H9 (cell line): Measurements from ENCODE around the gene HLA-A. TPM values are rescaled to one million over a fixed set of nuclear protein-coding genes. Genes with fewer than 3 reads are reported as not detected.

Experiments used
- DNase-seq: peaks from one replicate; pipeline ENCODE4 v3.0.0-alpha.2; 2017
- H2AFZ ChIP-seq: one replicate; pipeline ENCODE4 v1.6.1; 2013; ENCODE audit warnings: mild to moderate bottlenecking, low read length, control low read depth, moderate library complexity
- H2AK5ac ChIP-seq: 2 replicates; pipeline ENCODE4 v1.6.1; 2013; ENCODE audit warnings: low read length, control low read depth, mixed read lengths; ENCODE audit not compliant: insufficient read length
- H2BK120ac ChIP-seq: one replicate; pipeline ENCODE4 v1.6.1; 2013; ENCODE audit warnings: low read depth, mild to moderate bottlenecking, low read length, control low read depth, inconsistent platforms; ENCODE audit not compliant: poor library complexity, severe bottlenecking
- H2BK12ac ChIP-seq: 2 replicates; pipeline ENCODE4 v1.6.1; 2013; ENCODE audit warnings: low read length, control low read depth, mixed read lengths, low read depth; ENCODE audit not compliant: insufficient read length
- H2BK15ac ChIP-seq: 2 replicates; pipeline ENCODE4 v1.6.1; 2013; ENCODE audit warnings: low read depth, low read length, control low read depth
- H2BK20ac ChIP-seq: one replicate; pipeline ENCODE4 v1.6.1; 2013; ENCODE audit warnings: low read depth, mild to moderate bottlenecking, low read length, control low read depth, inconsistent platforms; ENCODE audit not compliant: poor library complexity, severe bottlenecking
- H2BK5ac ChIP-seq: 2 replicates; pipeline ENCODE4 v1.6.1; 2013; ENCODE audit warnings: low read length, control low read depth, mixed read lengths; ENCODE audit not compliant: insufficient read length
- H3K14ac ChIP-seq: 2 replicates; pipeline ENCODE4 v1.6.1; 2013; ENCODE audit warnings: low read length, control low read depth; ENCODE audit not compliant: insufficient read depth
- H3K18ac ChIP-seq: 2 replicates; pipeline ENCODE4 v1.6.1; 2013; ENCODE audit warnings: low read depth, mild to moderate bottlenecking, mixed read lengths, low read length, control low read depth; ENCODE audit not compliant: insufficient read length
- H3K23ac ChIP-seq: 2 replicates; pipeline ENCODE4 v1.6.1; 2013; ENCODE audit warnings: low read length, control low read depth, mixed read lengths, low read depth; ENCODE audit not compliant: insufficient read length
- H3K23me2 ChIP-seq: 2 replicates; pipeline ENCODE4 v1.6.1; 2013; ENCODE audit warnings: low read depth, mild to moderate bottlenecking, mixed read lengths, low read length, control low read depth; ENCODE audit not compliant: insufficient read length, poor library complexity, severe bottlenecking
- H3K27ac ChIP-seq: 2 replicates; pipeline ENCODE4 v1.5.1; 2013; ENCODE audit warnings: low read length, control low read depth, mixed read lengths, low read depth; ENCODE audit not compliant: insufficient read length
- H3K27me3 ChIP-seq: 2 replicates; pipeline ENCODE4 v1.6.1; 2013; ENCODE audit warnings: low read length, control low read depth, inconsistent platforms; ENCODE audit not compliant: insufficient read depth
- H3K4ac ChIP-seq: 2 replicates; pipeline ENCODE4 v1.6.1; 2013; ENCODE audit warnings: low read depth, mild to moderate bottlenecking, control low read depth, inconsistent platforms, low read length, moderate library complexity
- H3K4me1 ChIP-seq: 2 replicates; pipeline ENCODE4 v1.6.1; 2013; ENCODE audit warnings: low read length, control low read depth, inconsistent platforms; ENCODE audit not compliant: insufficient read depth
- H3K4me2 ChIP-seq: 2 replicates; pipeline ENCODE4 v1.6.1; 2013; ENCODE audit warnings: low read length, control low read depth, mixed read lengths; ENCODE audit not compliant: insufficient read length, insufficient read depth
- H3K56ac ChIP-seq: 2 replicates; pipeline ENCODE4 v1.6.1; 2013; ENCODE audit warnings: low read depth, mild to moderate bottlenecking, mixed read lengths, low read length, control low read depth; ENCODE audit not compliant: insufficient read length
- H3K79me1 ChIP-seq: 2 replicates; pipeline ENCODE4 v1.6.1; 2013; ENCODE audit warnings: low read depth, mild to moderate bottlenecking, moderate library complexity, low read length, control low read depth, inconsistent platforms; ENCODE audit not compliant: insufficient read depth, poor library complexity, severe bottlenecking
- H3K79me2 ChIP-seq: 2 replicates; pipeline ENCODE4 v1.6.1; 2013; ENCODE audit warnings: low read length, control low read depth, inconsistent platforms; ENCODE audit not compliant: insufficient read depth
- H3K9ac ChIP-seq: 2 replicates; pipeline ENCODE4 v1.6.1; 2013; ENCODE audit warnings: low read length, control low read depth, mixed read lengths; ENCODE audit not compliant: insufficient read length; ENCODE audit errors: extremely low read depth
- H3K9me3 ChIP-seq: one replicate; pipeline ENCODE4 v1.6.1; 2013; ENCODE audit warnings: low read depth, low read length, inconsistent platforms; ENCODE audit not compliant: control insufficient read depth
- H3T11ph ChIP-seq: one replicate; pipeline ENCODE4 v1.6.1; 2013; ENCODE audit warnings: mild to moderate bottlenecking, low read length, control low read depth, inconsistent platforms
- H4K20me1 ChIP-seq: one replicate; pipeline ENCODE4 v1.6.1; 2013; ENCODE audit not compliant: control insufficient read depth, insufficient read length, insufficient read depth
- H4K5ac ChIP-seq: 2 replicates; pipeline ENCODE4 v1.6.1; 2013; ENCODE audit warnings: low read depth, mild to moderate bottlenecking, mixed read lengths, low read length, control low read depth; ENCODE audit not compliant: insufficient read length
- H4K8ac ChIP-seq: replicated peaks from 2 replicates; pipeline ENCODE4 v1.6.1; 2013; ENCODE audit warnings: low read length, control low read depth, mixed read lengths, low read depth; ENCODE audit not compliant: insufficient read length
- H4K91ac ChIP-seq: 2 replicates; pipeline ENCODE4 v1.6.1; 2013; ENCODE audit warnings: low read depth, mild to moderate bottlenecking, moderate library complexity, mixed read lengths, low read length, control low read depth; ENCODE audit not compliant: insufficient read length
- H3K27ac Mint-ChIP-seq, 3 experiments: 2 replicates in 2 of 3; 3 replicates in 1 of 3; pipeline ENCODE4 v1.8.0; 2020 to 2021; ENCODE audit warnings: mixed read lengths in 3 of 3, mild to moderate bottlenecking in 1 of 3, moderate library complexity in 1 of 3
- H3K27me3 Mint-ChIP-seq: 2 replicates; pipeline ENCODE4 v1.8.0; 2021; ENCODE audit warnings: low read depth, mild to moderate bottlenecking, moderate library complexity, mixed read lengths
- H3K36me3 Mint-ChIP-seq, 3 experiments: 2 replicates in 2 of 3; 3 replicates in 1 of 3; pipeline ENCODE4 v1.8.0; 2020 to 2021; ENCODE audit warnings: low read depth in 3 of 3, mixed read lengths in 3 of 3; ENCODE audit not compliant: insufficient read depth in 1 of 3
- H3K4me1 Mint-ChIP-seq, 2 experiments: 2 replicates each; pipeline ENCODE4 v1.8.0; 2020; ENCODE audit warnings: mixed read lengths in 2 of 2
- H3K4me3 Mint-ChIP-seq, 2 experiments: 2 replicates in 1 of 2; 3 replicates in 1 of 2; pipeline ENCODE4 v1.8.0; 2020 to 2021; ENCODE audit warnings: mild to moderate bottlenecking in 2 of 2, mixed read lengths in 2 of 2, moderate library complexity in 1 of 2
- H3K9me3 Mint-ChIP-seq, 2 experiments: 2 replicates in 1 of 2; 3 replicates in 1 of 2; pipeline ENCODE4 v1.8.0; 2020; ENCODE audit warnings: mild to moderate bottlenecking in 2 of 2, mixed read lengths in 2 of 2, moderate library complexity in 1 of 2
- WGBS: extraction: QIAGEN DNeasy Blood & Tissue Kit; methylation state at CpG from one replicate; pipeline ENCODE4 v1.1.7; 2013; ENCODE audit warnings: missing lambda C conversion rate, low lambda C conversion rate, mixed read lengths; ENCODE audit not compliant: insufficient read length; ENCODE audit errors: extremely low coverage; 5-methylcytosine and 5-hydroxymethylcytosine counted together
- total RNA-seq: library from RNA; stranded (reverse); gene quantifications from 2 replicates; pipeline ENCODE4 v1.2.1, GENCODE V29; 2021
- TF ChIP-seq, protein P1 (sequence below): fragments of 200-600 bp; sonication (generic); conservative IDR thresholded peaks from 3 replicates; pipeline ENCODE4 v1.8.0; 2021; ENCODE audit warnings: antibody characterized with exemption, mild to moderate bottlenecking

The HLA-A gene
- total RNA-seq, 1 experiment from 2014 or later = 248 TPM

DNA sequence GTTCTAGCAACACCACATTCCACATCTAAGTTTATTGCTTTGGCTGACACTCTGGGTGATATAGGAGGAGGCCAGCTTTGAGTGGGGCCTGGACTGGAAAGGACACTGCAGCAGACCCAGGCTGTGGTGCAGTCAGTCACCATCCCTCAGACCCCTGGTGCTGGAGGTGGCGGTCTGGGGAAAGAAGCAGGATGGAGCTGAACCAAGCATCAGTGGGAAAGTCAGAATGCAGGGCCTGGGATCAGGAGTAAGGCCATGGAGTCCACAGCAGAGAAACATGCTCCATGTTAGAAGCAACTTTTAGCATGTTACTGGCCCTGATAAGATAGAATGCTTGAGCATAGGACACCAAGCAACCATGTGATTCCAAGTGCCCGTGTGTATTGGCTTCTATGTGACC lies 5.9 kb downstream of the HLA-A start:
- Mint-ChIP-seq H3K27me3 (peaks cover 4% of the 10 kb centered on the region), H3K27ac (no peak overlapping the region), H3K4me1 (peaks cover 2 to 7% of the 10 kb centered on the region in 2 experiments; a peak in 3 of 4 replicates), H3K9me3 (no peaks in the 10 kb centered on the region), H3K36me3 (peaks cover 29 to 44% (median 31%) of the 10 kb centered on the region in 3 experiments), H3K4me3 (no peak overlapping the region)
- Histone ChIP-seq H2AK5ac (no peak overlapping the region), H2BK120ac (no peak overlapping the region), H3K4me2 (no peak overlapping the region), H3K27me3 (no peaks in the 10 kb centered on the region; the same call in 1 of the 2 replicates), H3K9me3 (no peaks in the 10 kb centered on the region), H2BK20ac (no peak overlapping the region), H4K8ac (no peak overlapping the region), H3K56ac (no peak overlapping the region), H3K79me1 (no peaks in the 10 kb centered on the region), H3K23ac (no peak overlapping the region), H2BK15ac (no peak overlapping the region), H4K91ac (no peak overlapping the region), H3K4me1 (no peaks in the 10 kb centered on the region), H4K20me1 (no peaks in the 10 kb centered on the region), H2AFZ (no peak overlapping the region), H3K9ac (no peak overlapping the region), H3K27ac (no peak overlapping the region), H3K23me2 (no peaks in the 10 kb centered on the region), H4K5ac (no peak overlapping the region), H2BK12ac (no peak overlapping the region), H2BK5ac (no peak overlapping the region), H3K79me2 (no peaks in the 10 kb centered on the region), H3K4ac (no peak overlapping the region), H3K18ac (no peak overlapping the region), H3K14ac (no peak overlapping the region), H3T11ph (no peak overlapping the region)
- no CpG with 5 or more reads among the region's 2 CpGs for WGBS
- TF ChIP-seq, protein P1, sequence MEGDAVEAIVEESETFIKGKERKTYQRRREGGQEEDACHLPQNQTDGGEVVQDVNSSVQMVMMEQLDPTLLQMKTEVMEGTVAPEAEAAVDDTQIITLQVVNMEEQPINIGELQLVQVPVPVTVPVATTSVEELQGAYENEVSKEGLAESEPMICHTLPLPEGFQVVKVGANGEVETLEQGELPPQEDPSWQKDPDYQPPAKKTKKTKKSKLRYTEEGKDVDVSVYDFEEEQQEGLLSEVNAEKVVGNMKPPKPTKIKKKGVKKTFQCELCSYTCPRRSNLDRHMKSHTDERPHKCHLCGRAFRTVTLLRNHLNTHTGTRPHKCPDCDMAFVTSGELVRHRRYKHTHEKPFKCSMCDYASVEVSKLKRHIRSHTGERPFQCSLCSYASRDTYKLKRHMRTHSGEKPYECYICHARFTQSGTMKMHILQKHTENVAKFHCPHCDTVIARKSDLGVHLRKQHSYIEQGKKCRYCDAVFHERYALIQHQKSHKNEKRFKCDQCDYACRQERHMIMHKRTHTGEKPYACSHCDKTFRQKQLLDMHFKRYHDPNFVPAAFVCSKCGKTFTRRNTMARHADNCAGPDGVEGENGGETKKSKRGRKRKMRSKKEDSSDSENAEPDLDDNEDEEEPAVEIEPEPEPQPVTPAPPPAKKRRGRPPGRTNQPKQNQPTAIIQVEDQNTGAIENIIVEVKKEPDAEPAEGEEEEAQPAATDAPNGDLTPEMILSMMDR = no peak
- no peak for DNase-seq
